ENCODE results near the gene RETN.

Gene RETN

GRCh38 chr19:7661744-7662538 lies 6.9 kb upstream of the RETN start:
- TF ChIP-seq, protein P1, sequence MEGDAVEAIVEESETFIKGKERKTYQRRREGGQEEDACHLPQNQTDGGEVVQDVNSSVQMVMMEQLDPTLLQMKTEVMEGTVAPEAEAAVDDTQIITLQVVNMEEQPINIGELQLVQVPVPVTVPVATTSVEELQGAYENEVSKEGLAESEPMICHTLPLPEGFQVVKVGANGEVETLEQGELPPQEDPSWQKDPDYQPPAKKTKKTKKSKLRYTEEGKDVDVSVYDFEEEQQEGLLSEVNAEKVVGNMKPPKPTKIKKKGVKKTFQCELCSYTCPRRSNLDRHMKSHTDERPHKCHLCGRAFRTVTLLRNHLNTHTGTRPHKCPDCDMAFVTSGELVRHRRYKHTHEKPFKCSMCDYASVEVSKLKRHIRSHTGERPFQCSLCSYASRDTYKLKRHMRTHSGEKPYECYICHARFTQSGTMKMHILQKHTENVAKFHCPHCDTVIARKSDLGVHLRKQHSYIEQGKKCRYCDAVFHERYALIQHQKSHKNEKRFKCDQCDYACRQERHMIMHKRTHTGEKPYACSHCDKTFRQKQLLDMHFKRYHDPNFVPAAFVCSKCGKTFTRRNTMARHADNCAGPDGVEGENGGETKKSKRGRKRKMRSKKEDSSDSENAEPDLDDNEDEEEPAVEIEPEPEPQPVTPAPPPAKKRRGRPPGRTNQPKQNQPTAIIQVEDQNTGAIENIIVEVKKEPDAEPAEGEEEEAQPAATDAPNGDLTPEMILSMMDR (IDR thresholded peaks at IDR 0.05; ENCODE audit: low read depth, low read length), result no peak
- DNase-seq (ENCODE audit: low read depth in 2 of 2), result no peak
- no peak overlapping the region for H3K4me3 ChIP-seq (replicated peaks in 1 of 2; ENCODE audit: low read depth in 2 of 2, low read length in 2 of 2)

GRCh38 chr19:7662657-7663056 lies 6.2 kb upstream of the RETN start:
- DNase-seq (ENCODE audit: low read depth in 2 of 2), result no peak
- TF ChIP-seq, protein P1 (IDR thresholded peaks at IDR 0.05; ENCODE audit: low read depth, low read length), result no peak
- no peak overlapping the region for H3K4me3 ChIP-seq (replicated peaks in 1 of 2; ENCODE audit: low read depth in 2 of 2, low read length in 2 of 2)

DNA sequence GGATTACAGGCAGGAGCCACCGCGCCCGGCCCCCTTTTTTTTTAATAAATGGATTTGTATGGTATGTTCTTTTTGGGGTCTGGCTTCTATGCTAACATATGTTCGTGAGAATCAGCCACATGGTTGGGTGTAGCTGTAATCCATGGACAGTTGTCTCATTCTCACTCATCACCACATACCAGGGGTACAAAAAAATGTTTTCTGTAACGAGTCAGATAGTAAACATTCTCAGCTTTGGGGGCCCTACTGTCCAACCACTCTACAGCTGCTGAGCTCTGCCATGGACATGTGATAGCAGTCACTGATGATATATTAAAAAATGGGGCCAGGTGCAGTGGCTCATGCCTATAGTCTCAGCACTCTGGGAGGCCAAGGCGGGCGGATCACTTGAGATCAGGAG lies 5.1 kb upstream of the RETN start:
- H3K4me3 ChIP-seq (replicated peaks in 1 of 2; ENCODE audit: low read depth in 2 of 2, low read length in 2 of 2), result no peak overlapping the region
- TF ChIP-seq, protein P1 (IDR thresholded peaks at IDR 0.05; ENCODE audit: low read depth, low read length), result no peak
- DNase-seq (ENCODE audit: low read depth in 2 of 2), result no peak

DNA sequence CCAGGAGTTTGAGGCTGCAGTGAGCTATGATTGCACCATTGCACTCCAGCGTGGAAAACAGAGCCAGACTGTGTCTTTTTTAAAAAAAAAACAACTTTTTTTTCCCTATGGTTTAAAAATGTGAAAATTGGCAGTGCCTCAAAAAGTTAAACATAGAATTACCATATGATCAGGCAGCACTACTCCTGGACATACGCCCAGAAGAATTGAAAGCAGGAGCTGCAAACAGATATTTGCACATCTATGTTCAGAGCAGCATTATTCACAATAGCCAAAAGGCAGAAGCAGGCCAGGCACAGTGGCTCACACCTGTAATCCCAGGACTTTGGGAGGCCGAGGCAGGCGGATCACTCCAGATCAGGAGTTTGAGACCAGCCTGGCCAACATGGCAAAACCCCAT lies 3.8 kb upstream of the RETN start:
- no peak overlapping the region for H3K4me3 ChIP-seq (replicated peaks in 1 of 2; ENCODE audit: low read depth in 2 of 2, low read length in 2 of 2)
- TF ChIP-seq, protein P1 (IDR thresholded peaks at IDR 0.05; ENCODE audit: low read depth, low read length), result no peak
- peak; percentile 55 to 85 for DNase-seq (ENCODE audit: low read depth in 2 of 2)

DNA sequence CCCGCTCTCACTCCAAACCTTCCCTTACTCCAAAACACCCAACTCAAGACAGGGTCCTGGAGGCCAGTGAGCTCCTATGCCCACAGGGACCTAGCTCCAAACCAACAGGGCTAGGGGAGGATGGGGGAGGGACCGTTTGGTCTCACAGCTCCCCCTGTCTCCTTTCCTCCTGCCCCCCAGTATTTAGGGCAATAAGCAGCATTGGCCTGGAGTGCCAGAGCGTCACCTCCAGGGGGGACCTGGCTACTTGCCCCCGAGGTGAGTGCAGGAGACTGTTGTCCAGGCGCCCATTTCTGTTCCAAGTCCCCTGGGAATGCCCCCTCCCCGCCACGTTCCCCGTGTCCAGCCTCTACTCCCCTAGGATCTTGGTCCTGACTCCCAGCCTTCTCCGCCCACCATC lies 792 bp downstream of the RETN start:
- TF ChIP-seq, protein P1 (IDR thresholded peaks at IDR 0.05; ENCODE audit: low read depth, low read length), result no peak
- DNase-seq (ENCODE audit: low read depth in 2 of 2), result no peak
- H3K4me3 ChIP-seq (replicated peaks in 1 of 2; ENCODE audit: low read depth in 2 of 2, low read length in 2 of 2), result no peak overlapping the region

DNA sequence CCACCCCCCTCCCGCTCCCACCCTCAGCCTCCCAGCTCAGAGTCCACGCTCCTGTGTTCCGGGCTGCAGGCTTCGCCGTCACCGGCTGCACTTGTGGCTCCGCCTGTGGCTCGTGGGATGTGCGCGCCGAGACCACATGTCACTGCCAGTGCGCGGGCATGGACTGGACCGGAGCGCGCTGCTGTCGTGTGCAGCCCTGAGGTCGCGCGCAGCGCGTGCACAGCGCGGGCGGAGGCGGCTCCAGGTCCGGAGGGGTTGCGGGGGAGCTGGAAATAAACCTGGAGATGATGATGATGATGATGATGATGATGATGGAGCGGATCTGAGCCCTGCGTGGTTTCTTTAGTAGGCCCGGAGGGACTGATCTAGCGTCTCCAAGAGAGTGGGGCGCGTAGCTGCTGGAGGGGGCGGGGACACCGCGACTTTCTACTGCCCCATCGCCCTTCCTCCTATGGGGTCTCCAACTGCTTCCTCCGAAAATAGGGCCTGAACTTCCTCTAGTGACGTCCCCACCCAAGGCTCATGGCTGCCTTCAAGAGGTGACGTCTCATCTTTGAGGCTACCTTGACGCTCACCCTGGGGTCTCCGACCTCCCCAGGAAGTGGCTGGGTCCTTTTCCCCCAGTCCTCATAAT lies 1.4 kb downstream of the RETN start:
- no peak overlapping the region for H3K4me3 ChIP-seq (replicated peaks in 1 of 2; ENCODE audit: low read depth in 2 of 2, low read length in 2 of 2)
- no peak for DNase-seq (ENCODE audit: low read depth in 2 of 2)
- TF ChIP-seq, protein P1 (IDR thresholded peaks at IDR 0.05; ENCODE audit: low read depth, low read length), result no peak
